Liver (tissue), 3 donors: ENCODE results near the gene OR1J1.

Source experiments
- ATF3 ChIP-seq: IDR thresholded peaks from 2 replicates; pipeline ENCODE4 v1.6.1; 2016; ENCODE audit warnings: antibody characterized with exemption
- CTCF ChIP-seq: fragments of 150-350 bp; IDR thresholded peaks from 2 replicates; pipeline ENCODE4 v1.5.1; 2017; ENCODE audit warnings: improper control_type of control experiment, low read depth, low read length; ENCODE audit not compliant: missing input control
- EGR1 ChIP-seq, 2 donors: IDR thresholded peaks; 2 replicates each; pipeline ENCODE4 v1.6.1; 2016 to 2018; ENCODE audit warnings: antibody characterized with exemption in 2 of 2, low read depth in 2 of 2
- FOXA1 ChIP-seq: IDR thresholded peaks from 2 replicates; pipeline ENCODE4 v1.6.1; 2016; ENCODE audit warnings: antibody characterized with exemption
- HNF4A ChIP-seq, 2 donors: conservative IDR thresholded peaks; 2 replicates each; pipeline ENCODE4 v1.6.1; 2016; ENCODE audit warnings: antibody characterized with exemption in 2 of 2, mild to moderate bottlenecking in 2 of 2
- MAX ChIP-seq: IDR thresholded peaks from 2 replicates; pipeline ENCODE4 v1.6.1; 2016; ENCODE audit warnings: antibody characterized with exemption
- NR2F2 ChIP-seq: IDR thresholded peaks from 2 replicates; pipeline ENCODE4 v1.6.1; 2016; ENCODE audit warnings: antibody characterized with exemption
- RAD21 ChIP-seq, 2 donors: IDR thresholded peaks; 2 replicates each; pipeline ENCODE4 v1.6.1; 2016; ENCODE audit warnings: antibody characterized with exemption in 2 of 2, mild to moderate bottlenecking in 2 of 2
- REST ChIP-seq: IDR thresholded peaks from 2 replicates; pipeline ENCODE4 v1.6.1; 2016; ENCODE audit warnings: antibody characterized with exemption, mild to moderate bottlenecking
- RXRA ChIP-seq, 2 donors: IDR thresholded peaks; 2 replicates each; pipeline ENCODE4 v1.6.1; 2017 to 2018; ENCODE audit warnings: antibody characterized with exemption in 2 of 2, mild to moderate bottlenecking in 1 of 2
- SP1 ChIP-seq: IDR thresholded peaks from 2 replicates; pipeline ENCODE4 v1.6.1; 2018; ENCODE audit warnings: antibody characterized with exemption, mild to moderate bottlenecking
- TAF1 ChIP-seq: conservative IDR thresholded peaks from 2 replicates; pipeline ENCODE4 v1.6.1; 2016; ENCODE audit warnings: antibody characterized with exemption, mild to moderate bottlenecking
- YY1 ChIP-seq: IDR thresholded peaks from 2 replicates; pipeline ENCODE4 v1.6.1; 2016; ENCODE audit warnings: antibody characterized with exemption, mild to moderate bottlenecking
- ZBTB33 ChIP-seq: IDR thresholded peaks from 2 replicates; pipeline ENCODE4 v1.6.1; 2016; ENCODE audit warnings: antibody characterized with exemption
- donor health status: healthy.
- donor health status: healthy.

GRCh38 chr9:122477346-122477745, 380 bp downstream of the OR1J1 start:
- TF ChIP-seq CTCF (no peak), HNF4A (conservative IDR thresholded peaks at IDR 0.05) (no peak), ATF3 (no peak), TAF1 (no peak), NR2F2 (no peak), RAD21 (IDR thresholded peaks at IDR 0.05) (no peak), FOXA1 (no peak), EGR1 (IDR thresholded peaks at IDR 0.05; ENCODE audit: low read depth in 2 of 2) (no peak), RXRA (IDR thresholded peaks at IDR 0.05) (no peak), YY1 (no peak), SP1 (no peak), MAX (no peak), REST (no peak), ZBTB33 (no peak)
